ENCODE results near the gene CXCR6.

GRCh38 chr3:45992821-45993221, 49.6 kb downstream of the CXCR6 start:
- TF ChIP-seq, protein P1, sequence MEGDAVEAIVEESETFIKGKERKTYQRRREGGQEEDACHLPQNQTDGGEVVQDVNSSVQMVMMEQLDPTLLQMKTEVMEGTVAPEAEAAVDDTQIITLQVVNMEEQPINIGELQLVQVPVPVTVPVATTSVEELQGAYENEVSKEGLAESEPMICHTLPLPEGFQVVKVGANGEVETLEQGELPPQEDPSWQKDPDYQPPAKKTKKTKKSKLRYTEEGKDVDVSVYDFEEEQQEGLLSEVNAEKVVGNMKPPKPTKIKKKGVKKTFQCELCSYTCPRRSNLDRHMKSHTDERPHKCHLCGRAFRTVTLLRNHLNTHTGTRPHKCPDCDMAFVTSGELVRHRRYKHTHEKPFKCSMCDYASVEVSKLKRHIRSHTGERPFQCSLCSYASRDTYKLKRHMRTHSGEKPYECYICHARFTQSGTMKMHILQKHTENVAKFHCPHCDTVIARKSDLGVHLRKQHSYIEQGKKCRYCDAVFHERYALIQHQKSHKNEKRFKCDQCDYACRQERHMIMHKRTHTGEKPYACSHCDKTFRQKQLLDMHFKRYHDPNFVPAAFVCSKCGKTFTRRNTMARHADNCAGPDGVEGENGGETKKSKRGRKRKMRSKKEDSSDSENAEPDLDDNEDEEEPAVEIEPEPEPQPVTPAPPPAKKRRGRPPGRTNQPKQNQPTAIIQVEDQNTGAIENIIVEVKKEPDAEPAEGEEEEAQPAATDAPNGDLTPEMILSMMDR (IDR thresholded peaks at IDR 0.05 in 4 of 5, conservative IDR thresholded peaks at IDR 0.05 in 1 of 5): no peak
- TF ChIP-seq POLR2A (IDR thresholded peaks at IDR 0.05): no peak

Data from gastrocnemius medialis (tissue), 4 donors.